ENCODE measurements around the gene PEX10.

GRCh38 chr1:2416403-2416802 is 4.0 kb upstream of the PEX10 start:
- TF ChIP-seq CTCF (IDR thresholded peaks at IDR 0.05): no peak
- TF ChIP-seq POLR2A (IDR thresholded peaks at IDR 0.05): no peak

Data from esophagus squamous epithelium (tissue), 4 donors.